Hepatocyte (in vitro differentiated cells): ENCODE measurements around the gene TFDP1. TPM values are rescaled to one million over a fixed set of nuclear protein-coding genes. Genes with fewer than 3 reads are reported as not detected.

Experiments
- DNase-seq: peaks from one replicate; pipeline ENCODE4 v3.0.0-alpha.2; 2016; ENCODE audit warnings: low spot score
- H2AFZ ChIP-seq: fragments of 200-600 bp; sonication (generic); 2 replicates; pipeline ENCODE4 v1.6.0; 2016; ENCODE audit warnings: antibody characterized with exemption, mild to moderate bottlenecking
- H3K27ac ChIP-seq: fragments of 200-600 bp; sonication (generic); 2 replicates; pipeline ENCODE4 v1.5.1; 2016; ENCODE audit warnings: mild to moderate bottlenecking
- H3K27me3 ChIP-seq: fragments of 200-600 bp; sonication (generic); 2 replicates; pipeline ENCODE4 v1.6.1; 2016
- H3K36me3 ChIP-seq: fragments of 200-600 bp; sonication (generic); replicated peaks from 2 replicates; pipeline ENCODE4 v1.5.1; 2016; ENCODE audit warnings: low read depth; ENCODE audit not compliant: insufficient read depth
- H3K4me1 ChIP-seq: fragments of 200-600 bp; sonication (generic); 2 replicates; pipeline ENCODE4 v1.5.1; 2016; ENCODE audit warnings: mild to moderate bottlenecking, moderate library complexity; ENCODE audit not compliant: insufficient read depth
- H3K4me2 ChIP-seq: fragments of 200-600 bp; sonication (generic); 2 replicates; pipeline ENCODE4 v1.6.0; 2016
- H3K4me3 ChIP-seq: fragments of 200-600 bp; sonication (generic); 2 replicates; pipeline ENCODE4 v1.5.1; 2016; ENCODE audit warnings: mild to moderate bottlenecking
- H3K79me2 ChIP-seq: fragments of 200-600 bp; sonication (generic); 2 replicates; pipeline ENCODE4 v1.6.0; 2017; ENCODE audit warnings: mild to moderate bottlenecking
- H3K9me2 ChIP-seq: fragments of 200-600 bp; sonication (generic); replicated peaks from 2 replicates; pipeline ENCODE4 v1.6.0; 2017; ENCODE audit warnings: mild to moderate bottlenecking; ENCODE audit not compliant: insufficient read depth
- H3K9me3 ChIP-seq: fragments of 200-600 bp; sonication (generic); 2 replicates; pipeline ENCODE4 v1.5.1; 2016; ENCODE audit warnings: low read depth, mild to moderate bottlenecking
- H4K20me1 ChIP-seq: fragments of 200-600 bp; sonication (generic); 2 replicates; pipeline ENCODE4 v1.6.0; 2016; ENCODE audit warnings: mild to moderate bottlenecking; ENCODE audit not compliant: insufficient read depth, poor library complexity, severe bottlenecking
- EZH2 ChIP-seq: fragments of 200-600 bp; sonication (generic); IDR thresholded peaks from 2 replicates; pipeline ENCODE4 v1.6.1; 2016; ENCODE audit warnings: antibody characterized with exemption, mild to moderate bottlenecking, borderline replicate concordance
- EZH2phosphoT487 ChIP-seq: fragments of 200-600 bp; sonication (generic); IDR thresholded peaks from one replicate; pipeline ENCODE4 v1.6.1; 2018; ENCODE audit warnings: antibody characterized with exemption, mild to moderate bottlenecking, low read depth, moderate library complexity; ENCODE audit not compliant: unreplicated experiment, severe bottlenecking
- WGBS: methylation state at CpG from one replicate; pipeline ENCODE4 v1.1.6; 2016; ENCODE audit warnings: low lambda C conversion rate; ENCODE audit errors: missing lambda C conversion rate; 5-methylcytosine and 5-hydroxymethylcytosine counted together
- polyA plus RNA-seq: library from polyadenylated mRNA; unstranded; fragments of >200 nt; fragmentation: Nextera tagmentation; extraction: Ambion mirVana; gene quantifications from 2 replicates; pipeline ENCODE4 v1.2.1, GENCODE V29; 2016
- total RNA-seq: library from RNA; depleted of rRNA; stranded (reverse); fragments of >200 nt; gene quantifications from 2 replicates; pipeline ENCODE4 v1.2.3, GENCODE V29; 2014
- TF ChIP-seq, protein P1 (sequence below): fragments of 200-600 bp; sonication (generic); IDR thresholded peaks from 2 replicates; pipeline ENCODE4 v1.5.1; 2016; ENCODE audit warnings: antibody characterized with exemption, mild to moderate bottlenecking; ENCODE audit not compliant: poor library complexity

The TFDP1 gene
- total and polyA plus RNA-seq, 2 experiments from 2014 or later = 54.0 to 62.9 TPM

GRCh38 chr13:113559901-113560644 is 24.5 kb upstream of the TFDP1 start:
- no peaks in the 10 kb centered on the region for H3K4me1 ChIP-seq
- DNase-seq = no peak
- H3K4me3 ChIP-seq = no peak overlapping the region
- H3K79me2 ChIP-seq = no peaks in the 10 kb centered on the region
- H3K36me3 ChIP-seq = no peaks in the 10 kb centered on the region
- WGBS = 91% methylated on average over 23 of the region's 56 CpGs
- no peaks in the 10 kb centered on the region for H3K27me3 ChIP-seq
- no peaks in the 10 kb centered on the region for H4K20me1 ChIP-seq
- no peak overlapping the region for H3K4me2 ChIP-seq
- H3K27ac ChIP-seq = no peak overlapping the region
- H3K9me2 ChIP-seq = no peaks in the 10 kb centered on the region
- TF ChIP-seq EZH2 = no peak
- TF ChIP-seq, protein P1, sequence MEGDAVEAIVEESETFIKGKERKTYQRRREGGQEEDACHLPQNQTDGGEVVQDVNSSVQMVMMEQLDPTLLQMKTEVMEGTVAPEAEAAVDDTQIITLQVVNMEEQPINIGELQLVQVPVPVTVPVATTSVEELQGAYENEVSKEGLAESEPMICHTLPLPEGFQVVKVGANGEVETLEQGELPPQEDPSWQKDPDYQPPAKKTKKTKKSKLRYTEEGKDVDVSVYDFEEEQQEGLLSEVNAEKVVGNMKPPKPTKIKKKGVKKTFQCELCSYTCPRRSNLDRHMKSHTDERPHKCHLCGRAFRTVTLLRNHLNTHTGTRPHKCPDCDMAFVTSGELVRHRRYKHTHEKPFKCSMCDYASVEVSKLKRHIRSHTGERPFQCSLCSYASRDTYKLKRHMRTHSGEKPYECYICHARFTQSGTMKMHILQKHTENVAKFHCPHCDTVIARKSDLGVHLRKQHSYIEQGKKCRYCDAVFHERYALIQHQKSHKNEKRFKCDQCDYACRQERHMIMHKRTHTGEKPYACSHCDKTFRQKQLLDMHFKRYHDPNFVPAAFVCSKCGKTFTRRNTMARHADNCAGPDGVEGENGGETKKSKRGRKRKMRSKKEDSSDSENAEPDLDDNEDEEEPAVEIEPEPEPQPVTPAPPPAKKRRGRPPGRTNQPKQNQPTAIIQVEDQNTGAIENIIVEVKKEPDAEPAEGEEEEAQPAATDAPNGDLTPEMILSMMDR = no peak
- TF ChIP-seq EZH2phosphoT487 = no peak
- no peak overlapping the region for H2AFZ ChIP-seq
- H3K9me3 ChIP-seq = no peaks in the 10 kb centered on the region

DNA sequence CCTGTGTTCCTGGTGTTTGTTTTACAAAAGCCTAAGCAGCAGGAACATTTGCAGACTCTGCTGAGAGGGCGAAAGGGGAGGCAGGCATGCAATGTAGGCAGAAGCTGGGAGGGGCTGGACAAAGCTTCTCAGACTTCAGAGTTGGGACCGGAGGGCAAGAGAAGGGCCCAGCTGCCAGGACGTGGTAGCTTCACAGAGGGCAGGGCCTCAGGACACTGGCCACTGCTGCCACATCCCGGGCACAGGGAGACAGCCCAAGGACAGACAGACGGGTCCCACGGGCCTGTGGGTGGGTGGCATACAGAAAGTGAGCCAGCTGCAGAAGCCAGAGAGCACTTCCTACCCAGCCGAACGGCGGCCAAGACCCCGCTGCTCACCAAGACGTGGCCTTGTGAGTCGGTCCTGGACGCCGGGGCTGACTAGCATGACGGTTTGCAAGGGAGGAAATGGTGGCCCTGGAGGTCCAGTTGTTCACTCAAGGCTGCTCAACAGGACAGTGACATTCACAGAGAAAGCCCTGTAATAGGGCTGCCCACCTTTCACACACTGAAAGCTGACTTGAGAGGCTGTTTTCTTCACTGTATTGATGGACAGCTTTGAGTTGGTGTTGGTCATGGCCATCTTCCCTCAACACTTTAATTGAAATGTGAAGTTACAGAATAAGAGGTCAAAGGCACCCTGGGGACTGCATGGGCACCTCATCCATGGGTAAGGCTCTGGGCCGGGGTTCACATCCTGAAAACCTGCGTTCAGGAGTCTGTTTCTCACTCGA is 23.7 kb upstream of the TFDP1 start:
- H3K27ac ChIP-seq = no peak overlapping the region
- H3K79me2 ChIP-seq = no peaks in the 10 kb centered on the region
- no peak overlapping the region for H3K4me3 ChIP-seq
- no peak overlapping the region for H2AFZ ChIP-seq
- no peaks in the 10 kb centered on the region for H3K4me1 ChIP-seq
- H3K9me3 ChIP-seq = no peaks in the 10 kb centered on the region
- H3K9me2 ChIP-seq = no peaks in the 10 kb centered on the region
- WGBS = 95% methylated on average over 18 of the region's 18 CpGs
- no peaks in the 10 kb centered on the region for H3K27me3 ChIP-seq
- no peak for DNase-seq
- no peaks in the 10 kb centered on the region for H4K20me1 ChIP-seq
- no peak overlapping the region for H3K4me2 ChIP-seq
- H3K36me3 ChIP-seq = no peaks in the 10 kb centered on the region
- TF ChIP-seq EZH2phosphoT487 (no peak), EZH2 (no peak)
- TF ChIP-seq, protein P1 = no peak

- no peak overlapping the region for H3K4me2 ChIP-seq
- H3K4me3 ChIP-seq = no peak overlapping the region
- TF ChIP-seq EZH2 (no peak), EZH2phosphoT487 (no peak)
- TF ChIP-seq, protein P1 = no peak
Observed at GRCh38 chr13:113561417-113562084, 23.0 kb upstream of the TFDP1 start.

More at GRCh38 chr13:113561417-113562084, 23.0 kb upstream of the TFDP1 start:
- H2AFZ ChIP-seq = no peak overlapping the region
- no peaks in the 10 kb centered on the region for H4K20me1 ChIP-seq
- no peaks in the 10 kb centered on the region for H3K79me2 ChIP-seq
- DNase-seq = no peak
- H3K9me3 ChIP-seq = no peaks in the 10 kb centered on the region
- no peaks in the 10 kb centered on the region for H3K4me1 ChIP-seq
- H3K27me3 ChIP-seq = no peaks in the 10 kb centered on the region
- H3K27ac ChIP-seq = no peak overlapping the region
- no peaks in the 10 kb centered on the region for H3K36me3 ChIP-seq
- 87% methylated on average over 19 of the region's 19 CpGs for WGBS
- H3K9me2 ChIP-seq = no peaks in the 10 kb centered on the region
